22Rv1 (cell line): Measurements from ENCODE around the gene CHMP3.

Source experiments
- CTCF ChIP-seq: fragments of 450-650 bp; IDR thresholded peaks from 2 replicates; pipeline ENCODE4 v1.5.1; 2017; ENCODE audit warnings: mild to moderate bottlenecking
- ZFX ChIP-seq: fragments of 450-650 bp; IDR thresholded peaks from 2 replicates; pipeline ENCODE4 v1.6.1; 2017; ENCODE audit warnings: antibody characterized with exemption, borderline replicate concordance

DNA sequence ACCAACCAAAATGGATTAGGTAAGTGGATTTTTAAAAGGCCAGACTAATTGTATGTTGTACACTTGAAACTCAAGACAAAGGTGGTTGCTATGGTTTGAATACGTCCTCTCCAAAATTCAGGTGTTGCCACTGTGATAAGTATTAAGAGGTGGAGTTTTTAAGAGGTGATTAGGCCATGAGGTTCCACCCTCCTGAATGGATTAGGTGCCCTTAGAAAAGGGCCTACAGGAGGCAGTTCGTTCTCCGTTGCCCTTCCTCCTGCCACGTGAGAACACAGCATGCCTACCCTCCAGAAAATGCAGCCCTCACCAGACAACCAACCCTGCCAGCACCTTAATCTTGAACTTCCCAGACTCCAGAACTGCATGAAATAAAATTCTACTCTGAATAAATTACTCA lies 51.2 kb downstream of the CHMP3 start:
- TF ChIP-seq CTCF (no peak), ZFX (no peak)
